H1 (cell line): ENCODE data around the gene MTR. TPM values are rescaled to one million over a fixed set of nuclear protein-coding genes. Genes with fewer than 3 reads are reported as not detected.

Experiments used
- CTCF ChIA-PET: fragments of 300-600 bp; sonication (Branson Sonifier 250); formaldehyde crosslinking; loops from one replicate; lab custom pipeline; 2021; ENCODE audit not compliant: partially characterized antibody; lab: Charles Lee
- POLR2A ChIA-PET: fragments of 300-600 bp; sonication (Branson Sonifier 250); formaldehyde crosslinking; loops from one replicate; lab custom pipeline; 2021; ENCODE audit warnings: inconsistent platforms; ENCODE audit not compliant: partially characterized antibody; lab: Charles Lee
- DNase-seq, 2 experiments: peaks; one replicate each; pipeline versions ENCODE4 v3.0.0 to v3.0.0-alpha.2; 2010 to 2022; ENCODE audit warnings: low spot score in 2 of 2, low read depth in 1 of 2, mixed read lengths in 1 of 2
- FAIRE-seq: peaks from 2 replicates; lab custom pipeline; 2011; peaks lifted over from hg19 to GRCh38; lab: Jason Lieb, UNC
- H2AFZ ChIP-seq: 2 replicates; pipeline ENCODE4 v1.8.1; 2012; ENCODE audit warnings: low read length, inconsistent platforms
- H2AK5ac ChIP-seq: 2 replicates; pipeline ENCODE4 v1.6.1; 2013; ENCODE audit warnings: low read depth, low read length
- H2BK120ac ChIP-seq: replicated peaks from 2 replicates; pipeline ENCODE3; 2013; ENCODE audit warnings: low read depth, low read length, inconsistent platforms
- H2BK12ac ChIP-seq: 2 replicates; pipeline ENCODE4 v1.6.1; 2013; ENCODE audit warnings: low read depth, low read length
- H2BK15ac ChIP-seq: 2 replicates; pipeline ENCODE4 v1.6.1; 2013; ENCODE audit warnings: low read length
- H2BK20ac ChIP-seq: 2 replicates; pipeline ENCODE4 v1.6.1; 2013; ENCODE audit warnings: low read length
- H2BK5ac ChIP-seq: 2 replicates; pipeline ENCODE4 v1.6.1; 2013; ENCODE audit warnings: low read depth, low read length
- H3K14ac ChIP-seq: 2 replicates; pipeline ENCODE4 v1.6.1; 2013; ENCODE audit warnings: inconsistent platforms; ENCODE audit not compliant: insufficient read length
- H3K18ac ChIP-seq: 2 replicates; pipeline ENCODE4 v1.6.1; 2013; ENCODE audit warnings: low read length; ENCODE audit errors: extremely low read depth
- H3K23ac ChIP-seq: 2 replicates; pipeline ENCODE4 v1.6.1; 2013; ENCODE audit warnings: inconsistent platforms; ENCODE audit not compliant: insufficient read length
- H3K23me2 ChIP-seq: 2 replicates; pipeline ENCODE4 v1.6.1; 2013; ENCODE audit warnings: low read depth, low read length
- H3K27ac ChIP-seq: 2 replicates; pipeline ENCODE4 v1.6.1; 2011; ENCODE audit warnings: low read depth, low read length, inconsistent platforms
- H3K27me3 ChIP-seq, 4 experiments: replicated peaks in 1 of 4; 1 replicate in 1 of 4; 2 replicates in 3 of 4; pipeline versions ENCODE4 v1.6.1 to v1.8.1; 2011 to 2013; ENCODE audit warnings: low read length in 3 of 4, mild to moderate bottlenecking in 3 of 4, inconsistent platforms in 2 of 4, mixed read lengths in 2 of 4, moderate library complexity in 1 of 4; ENCODE audit not compliant: control insufficient read depth in 3 of 4, insufficient read depth in 3 of 4; ENCODE audit errors: extremely low read depth in 1 of 4
- H3K36me3 ChIP-seq, 4 experiments: 2 replicates each; pipeline versions ENCODE4 v1.6.1 to v1.8.1; 2011 to 2013; ENCODE audit warnings: mild to moderate bottlenecking in 4 of 4, low read length in 3 of 4, moderate library complexity in 2 of 4, control low read depth in 1 of 4, inconsistent platforms in 1 of 4; ENCODE audit not compliant: insufficient read depth in 4 of 4, control insufficient read depth in 2 of 4
- H3K4ac ChIP-seq: replicated peaks from 2 replicates; pipeline ENCODE3; 2013; ENCODE audit warnings: low read length, low read depth, mixed read lengths, inconsistent platforms; ENCODE audit not compliant: insufficient read length
- H3K4me1 ChIP-seq, 4 experiments: replicated peaks in 1 of 4; 1 replicate in 1 of 4; 2 replicates in 3 of 4; pipeline versions ENCODE4 v1.6.1 to v1.8.1; 2011 to 2013; ENCODE audit warnings: low read length in 3 of 4, inconsistent platforms in 2 of 4, mixed read lengths in 1 of 4; ENCODE audit not compliant: insufficient read depth in 4 of 4, control insufficient read depth in 3 of 4
- H3K4me2 ChIP-seq, 2 experiments: 2 replicates each; pipeline versions ENCODE4 v1.6.1 to v1.8.1; 2011 to 2013; ENCODE audit warnings: low read depth in 2 of 2, low read length in 2 of 2, control low read depth in 1 of 2, inconsistent platforms in 1 of 2, mild to moderate bottlenecking in 1 of 2; ENCODE audit not compliant: insufficient read depth in 1 of 2
- H3K4me3 ChIP-seq, 4 experiments: fragments of 200-600, 300-600 bp in 1 of 4; sonication (generic), shearing (Covaris generic), sonication (Bioruptor Twin) in 1 of 4; 2 replicates each; pipeline versions ENCODE4 v1.5.1 to v1.8.1; 2011 to 2016; ENCODE audit warnings: low read length in 4 of 4, low read depth in 3 of 4, control low read depth in 2 of 4, inconsistent platforms in 2 of 4, mild to moderate bottlenecking in 2 of 4, mixed read lengths in 1 of 4, moderate library complexity in 1 of 4; ENCODE audit not compliant: insufficient read depth in 2 of 4; ENCODE audit errors: extremely low read depth in 1 of 4
- H3K56ac ChIP-seq: replicated peaks from 2 replicates; pipeline ENCODE3; 2013; ENCODE audit warnings: low read depth, mild to moderate bottlenecking, mixed read lengths, low read length, inconsistent platforms; ENCODE audit not compliant: insufficient read length
- H3K79me1 ChIP-seq: 2 replicates; pipeline ENCODE4 v1.6.1; 2013; ENCODE audit warnings: low read depth, low read length, control low read depth
- H3K79me2 ChIP-seq, 2 experiments: 2 replicates each; pipeline versions ENCODE4 v1.6.1 to v1.8.1; 2012 to 2013; ENCODE audit warnings: low read length in 2 of 2, mild to moderate bottlenecking in 2 of 2, inconsistent platforms in 1 of 2; ENCODE audit not compliant: insufficient read depth in 2 of 2, control insufficient read depth in 1 of 2
- H3K9ac ChIP-seq, 4 experiments: replicated peaks in 1 of 4; 1 replicate in 1 of 4; 2 replicates in 3 of 4; pipeline versions ENCODE4 v1.6.1 to v1.8.1; 2011 to 2013; ENCODE audit warnings: low read depth in 3 of 4, low read length in 3 of 4, control low read depth in 2 of 4, mild to moderate bottlenecking in 2 of 4, moderate library complexity in 2 of 4, inconsistent platforms in 1 of 4; ENCODE audit errors: extremely low read depth in 1 of 4
- H3K9me3 ChIP-seq, 2 experiments: 2 replicates each; pipeline versions ENCODE4 v1.6.1 to v1.8.1; 2012 to 2013; ENCODE audit warnings: mild to moderate bottlenecking in 2 of 2, moderate library complexity in 2 of 2, control low read depth in 1 of 2, inconsistent platforms in 1 of 2, low read depth in 1 of 2, low read length in 1 of 2, mixed read lengths in 1 of 2; ENCODE audit not compliant: insufficient read depth in 2 of 2
- H4K20me1 ChIP-seq, 2 experiments: replicated peaks in 1 of 2; 2 replicates each; pipeline versions ENCODE3 to v1.8.1; 2011 to 2013; ENCODE audit warnings: inconsistent platforms in 2 of 2, low read length in 2 of 2, mild to moderate bottlenecking in 1 of 2; ENCODE audit not compliant: insufficient read depth in 2 of 2, control insufficient read depth in 1 of 2
- H4K5ac ChIP-seq: 2 replicates; pipeline ENCODE4 v1.6.1; 2013; ENCODE audit warnings: low read length, low read depth, mixed read lengths, inconsistent platforms; ENCODE audit not compliant: insufficient read length
- H4K8ac ChIP-seq: 2 replicates; pipeline ENCODE4 v1.8.0; 2013; ENCODE audit warnings: mild to moderate bottlenecking, moderate library complexity, low read length, inconsistent platforms; ENCODE audit not compliant: insufficient read depth; ENCODE audit errors: extremely low read depth
- H4K91ac ChIP-seq: replicated peaks from 2 replicates; pipeline ENCODE3; 2013; ENCODE audit warnings: low read length, mixed read lengths, inconsistent platforms; ENCODE audit not compliant: insufficient read length
- WGBS, 2 experiments: shearing (Covaris generic) in 1 of 2; methylation state at CpG; one replicate each; pipeline versions ENCODE4 v1.1.6 to v1.1.7; 2013 to 2015; ENCODE audit warnings: low lambda C conversion rate in 2 of 2, mixed read lengths in 2 of 2, inconsistent platforms in 1 of 2, low coverage in 1 of 2, missing lambda C conversion rate in 1 of 2; ENCODE audit not compliant: insufficient replicate concordance in 2 of 2, insufficient coverage in 1 of 2, insufficient read length in 1 of 2; ENCODE audit errors: extremely low coverage in 1 of 2, missing lambda C conversion rate in 1 of 2; 5-methylcytosine and 5-hydroxymethylcytosine counted together
- polyA plus RNA-seq, 7 experiments: library from polyadenylated mRNA; depleted of rRNA in 3 of 7; stranded (reverse) in 5 of 7; unstranded in 2 of 7; fragments of >200 nt in 5 of 7; fragments of 200-250 nt in 2 of 7; gene quantifications; 1 replicate in 5 of 7; 2 replicates in 1 of 7; 4 replicates in 1 of 7; pipeline versions ENCODE4 v1.2.1 to v1.2.3, GENCODE V29; 2011 to 2013; ENCODE audit warnings: missing spikeins in 2 of 7, mixed read lengths in 2 of 7
- total RNA-seq: library from RNA; stranded (reverse); fragmentation: NEBNext Ultra II Directional; extraction: Animal tissue kit (Norgen Biotek cat#: 25700); gene quantifications from 2 replicates; pipeline ENCODE4 v1.2.1, GENCODE V29; 2021

The MTR gene
- total and polyA plus RNA-seq, 2 of the 8 experiments (the other 6 are each of a cell fraction or from before 2014, with no cell fraction given), result 4.8 to 27.4 TPM

DNA sequence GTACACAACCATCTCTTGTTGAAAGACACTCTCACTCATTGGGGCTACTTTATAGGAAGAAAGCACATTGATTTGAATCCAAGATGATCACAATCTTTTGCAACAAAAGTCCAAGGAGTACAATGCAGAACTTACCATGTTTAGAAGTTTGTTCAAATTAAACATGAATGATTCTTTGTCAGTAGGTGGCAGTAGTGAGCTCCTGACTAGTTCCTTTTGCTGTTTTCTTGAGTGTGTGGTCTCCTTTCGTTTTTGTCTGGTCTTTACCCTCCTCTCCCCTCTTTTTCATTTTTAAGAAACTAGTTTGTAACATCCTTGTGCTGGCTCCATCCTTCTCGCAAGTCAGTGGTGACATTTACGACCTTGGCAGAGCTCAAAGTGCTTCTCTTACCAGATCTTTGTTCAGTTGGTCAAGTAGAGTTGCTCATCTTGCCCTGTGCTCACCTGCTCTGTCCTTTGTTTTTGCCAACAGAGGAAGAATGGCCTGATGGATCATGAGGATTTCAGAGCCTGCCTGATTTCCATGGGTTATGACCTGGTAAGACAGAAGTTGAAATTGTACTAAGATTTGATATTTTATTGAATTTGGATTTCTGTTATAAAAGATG, 35.7 kb upstream of the MTR start:
- no peak overlapping the region for H3K4ac ChIP-seq
- peak overlapping the region; percentile 74 for H2AFZ ChIP-seq
- no peak overlapping the region for H2BK12ac ChIP-seq
- DNase-seq (no peak), FAIRE-seq (peak; percentile 78)
- no peaks in the 10 kb centered on the region for H3K79me2 ChIP-seq
- H3K36me3 ChIP-seq, result peaks cover 0 to 5% (median 0%) of the 10 kb centered on the region in 4 experiments; a peak in 1 of 8 replicates
- H3K23me2 ChIP-seq, result no peaks in the 10 kb centered on the region
- WGBS, 2 experiments, result 50% methylated on average over 3 of the region's 3 CpGs; no CpG with 5 or more reads in 1 of the 2 experiments
- no peak overlapping the region for H3K4me3 ChIP-seq
- H3K9ac ChIP-seq, result no peak overlapping the region
- ChIA-PET CTCF (interaction anchor here (0.6 to 3.4 kb wide), 60 partner anchors 9 to 1017 kb away, joined by 3 to 34 read pairs (median 5); partner anchors contain the start of genes HEATR1 and MTR), POLR2A (no interaction called here)
- no peaks in the 10 kb centered on the region for H3K79me1 ChIP-seq
- H3K4me1 ChIP-seq, result no peaks in the 10 kb centered on the region
- no peaks in the 10 kb centered on the region for H3K9me3 ChIP-seq
- H4K5ac ChIP-seq, result no peak overlapping the region
- no peak overlapping the region for H4K8ac ChIP-seq
- no peaks in the 10 kb centered on the region for H4K20me1 ChIP-seq
- H3K4me2 ChIP-seq, result no peak overlapping the region; a peak in 1 of 4 replicates
- no peak overlapping the region for H3K56ac ChIP-seq
- H2BK5ac ChIP-seq, result no peak overlapping the region
- H2BK20ac ChIP-seq, result no peak overlapping the region
- H3K27ac ChIP-seq, result no peak overlapping the region
- H2AK5ac ChIP-seq, result no peak overlapping the region
- no peak overlapping the region for H3K14ac ChIP-seq
- H2BK15ac ChIP-seq, result no peak overlapping the region
- no peak overlapping the region for H4K91ac ChIP-seq
- no peak overlapping the region; the same call in 1 of the 2 replicates for H3K18ac ChIP-seq
- no peak overlapping the region for H3K23ac ChIP-seq
- peaks cover 0 to 1% (median 0%) of the 10 kb centered on the region in 4 experiments; a peak in 1 of 7 replicates for H3K27me3 ChIP-seq
- no peak overlapping the region for H2BK120ac ChIP-seq
